Femur (tissue), 1 donor: ENCODE measurements around the gene SF3B2.
A peak's percentile ranks its signal among the peaks of the same experiment; 100 is the strongest.

Experiments used
- DNase-seq: peaks from one replicate; pipeline ENCODE4 v3.0.0-alpha.2; 2017

The SF3B2 gene

GRCh38 chr11:66051371-66051765, 796 bp upstream of the SF3B2 start:
- no peak for DNase-seq

GRCh38 chr11:66052664-66052982, 459 bp downstream of the SF3B2 start:
- DNase-seq, result no peak

- DNase-seq, result no peak
Measured at GRCh38 chr11:66055021-66055420, 2.9 kb downstream of the SF3B2 start.

GRCh38 chr11:66056501-66056900, 4.3 kb downstream of the SF3B2 start:
- no peak for DNase-seq

- DNase-seq, result no peak
Measured at GRCh38 chr11:66059966-66060680, 8.0 kb downstream of the SF3B2 start.

DNA sequence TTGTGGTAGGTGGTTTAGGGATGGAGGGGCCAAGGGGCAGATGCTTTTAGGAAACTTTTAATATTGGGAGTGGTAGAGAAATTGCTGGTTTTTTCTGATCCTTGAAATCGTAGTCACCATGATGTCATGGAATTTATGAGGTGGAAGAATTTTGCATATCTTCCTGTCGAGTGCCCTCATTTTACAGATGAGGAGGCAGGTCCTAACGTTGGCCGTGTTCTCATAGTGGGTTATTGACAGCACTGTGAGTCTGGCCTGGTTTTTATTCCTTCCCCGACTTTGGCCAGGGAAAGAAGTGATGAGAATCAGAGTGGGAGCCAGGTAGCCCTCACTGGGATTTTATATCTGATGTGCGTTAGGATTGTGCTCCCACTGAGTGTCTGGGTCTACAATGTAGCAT, 9.1 kb downstream of the SF3B2 start:
- DNase-seq, result no peak

DNA sequence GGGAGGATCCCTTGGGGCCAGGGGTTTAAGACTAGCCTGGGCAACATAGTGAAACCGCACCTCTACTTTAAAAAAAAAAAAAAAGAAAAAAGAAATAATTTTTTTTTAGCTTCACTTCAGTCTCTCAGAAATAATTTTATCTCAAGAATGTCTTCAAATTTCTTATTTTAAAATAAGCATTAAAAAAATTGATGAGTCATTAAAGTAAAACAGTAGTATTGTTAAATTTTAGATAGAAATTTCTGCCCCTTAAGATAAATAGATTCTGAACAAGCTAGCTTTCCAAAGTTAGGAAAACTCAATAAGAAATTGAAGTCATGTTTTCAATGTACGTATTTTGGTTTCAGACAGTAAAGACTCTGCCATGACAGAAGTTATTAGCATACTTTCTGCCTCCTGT, 10.2 kb downstream of the SF3B2 start:
- no peak for DNase-seq

DNA sequence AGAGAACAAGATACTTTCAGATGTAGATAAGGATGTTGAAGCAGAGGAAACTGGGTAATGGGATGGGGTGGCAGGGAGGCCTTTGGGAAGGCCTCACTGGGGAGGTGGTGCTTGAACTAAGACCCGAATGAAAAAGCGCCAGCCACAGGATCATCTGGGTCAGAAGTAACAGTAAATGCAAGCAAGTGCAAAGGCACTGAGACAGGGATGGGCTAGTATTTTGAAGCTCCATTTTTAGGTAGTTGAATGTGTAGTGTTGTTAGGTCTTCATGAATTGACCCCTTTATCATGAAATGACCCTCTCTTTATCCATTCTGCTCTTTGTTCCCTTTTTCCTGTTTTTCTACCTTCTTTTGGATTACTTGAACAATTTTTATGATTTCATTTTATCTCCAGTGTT, 11.7 kb downstream of the SF3B2 start:
- DNase-seq, result no peak

GRCh38 chr11:66064571-66064970, 12.4 kb downstream of the SF3B2 start:
- DNase-seq, result no peak

- no peak for DNase-seq
Measured at GRCh38 chr11:66066751-66067150, 14.6 kb downstream of the SF3B2 start.

DNA sequence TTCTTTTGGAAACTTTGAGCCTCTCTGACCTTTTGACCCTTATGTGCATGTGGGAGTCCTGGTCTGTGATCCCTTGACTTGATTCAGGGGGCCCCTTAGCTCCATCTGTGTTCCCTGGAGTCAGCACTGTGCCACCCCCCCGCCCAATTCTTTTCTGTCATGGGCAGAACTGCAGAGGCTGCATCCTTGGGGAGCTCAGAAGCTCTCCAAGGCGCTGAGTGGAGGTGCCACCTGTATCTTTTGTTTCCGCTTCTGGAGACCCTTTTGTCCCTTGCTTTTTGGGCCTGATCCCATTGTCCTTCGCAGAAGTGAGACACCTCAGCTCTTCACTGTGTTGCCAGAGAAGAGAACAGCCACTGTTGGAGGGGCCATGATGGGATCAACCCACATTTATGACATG, 15.5 kb downstream of the SF3B2 start:
- no peak for DNase-seq

- DNase-seq, result peak; percentile 82
Measured at GRCh38 chr11:66068154-66068821, 16.1 kb downstream of the SF3B2 start.

GRCh38 chr11:66068923-66069714, 17.0 kb downstream of the SF3B2 start:
- DNase-seq, result peak; percentile 66

- peak; percentile 90 for DNase-seq
Measured at GRCh38 chr11:66069715-66070603, 17.8 kb downstream of the SF3B2 start, which contains the start of gene PACS1. Gene PACS1, plus strand, starts transcription at chr11:66070272. Its CDS starts 215 bp downstream, at chr11:66070487.

DNA sequence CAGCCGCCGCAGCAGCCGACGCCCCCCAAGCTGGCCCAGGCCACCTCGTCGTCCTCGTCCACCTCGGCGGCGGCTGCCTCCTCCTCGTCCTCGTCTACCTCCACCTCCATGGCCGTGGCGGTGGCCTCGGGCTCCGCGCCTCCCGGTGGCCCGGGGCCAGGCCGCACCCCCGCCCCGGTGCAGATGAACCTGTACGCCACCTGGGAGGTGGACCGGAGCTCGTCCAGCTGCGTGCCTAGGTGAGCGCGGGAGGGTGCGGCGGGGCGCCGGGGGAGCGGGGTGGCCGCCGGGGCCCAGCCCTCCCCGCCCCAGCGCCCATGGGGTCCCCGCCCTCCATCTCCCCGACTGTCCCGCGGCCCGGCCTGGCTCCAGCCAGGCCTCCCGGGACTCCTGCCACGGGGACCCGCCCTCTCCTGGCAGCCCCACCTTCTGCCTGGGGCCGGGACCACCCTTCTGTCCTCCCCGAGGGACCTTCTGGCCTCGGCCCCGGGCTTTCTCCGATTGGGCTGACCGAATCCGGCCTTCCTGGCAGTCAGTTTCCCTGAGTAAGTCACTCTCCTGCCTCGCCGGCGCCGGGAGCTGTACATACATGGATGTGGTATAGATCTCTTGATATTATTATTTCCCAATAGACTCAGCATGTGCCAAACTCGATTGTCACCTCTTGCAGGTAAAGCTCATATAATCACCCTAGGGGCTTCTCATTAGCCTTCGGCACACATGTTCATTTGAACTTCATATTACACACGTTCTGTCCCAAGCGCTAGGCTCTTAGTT, 18.6 kb downstream of the SF3B2 start:
- DNase-seq, result peak; percentile 77

DNA sequence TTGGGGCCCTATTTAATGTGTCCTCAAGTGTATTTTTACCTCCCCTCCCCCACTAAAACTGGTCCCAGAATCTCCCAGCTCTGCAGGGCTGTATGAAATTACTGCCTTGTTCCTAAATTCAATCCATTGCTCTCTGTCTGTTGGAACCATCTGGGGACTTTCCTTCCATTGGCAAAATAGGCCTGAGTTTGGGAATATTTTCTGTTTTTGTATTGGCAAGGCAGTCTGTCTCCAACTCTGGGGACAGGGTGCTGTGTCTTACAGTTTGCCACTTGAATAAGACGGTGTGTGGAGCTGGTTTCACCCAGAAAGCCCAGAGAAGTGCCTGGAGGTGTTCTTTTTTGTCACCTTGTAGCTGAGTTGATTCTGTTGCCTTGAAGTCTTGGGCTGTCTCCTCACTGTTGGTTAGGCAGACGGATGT, 19.2 kb downstream of the SF3B2 start:
- no peak for DNase-seq

DNA sequence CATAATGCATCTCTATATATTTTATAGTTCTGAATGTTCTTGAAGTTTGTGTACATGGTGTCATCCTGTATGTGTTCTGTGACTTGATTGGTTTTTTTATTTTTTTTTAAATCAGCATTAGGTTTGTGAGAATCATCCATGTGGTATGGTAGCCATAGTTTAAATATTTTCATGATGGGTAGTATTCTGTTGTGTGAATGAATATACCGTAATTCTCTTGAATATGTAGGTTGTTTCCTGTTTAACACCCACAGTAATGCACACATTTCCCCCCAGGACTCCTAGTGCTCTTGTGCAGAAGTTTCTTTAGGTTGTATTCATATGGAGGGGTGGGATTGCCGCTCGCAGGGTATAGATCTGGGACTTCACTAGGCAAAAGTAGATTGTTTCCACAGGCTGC, 19.9 kb downstream of the SF3B2 start:
- DNase-seq, result no peak

DNA sequence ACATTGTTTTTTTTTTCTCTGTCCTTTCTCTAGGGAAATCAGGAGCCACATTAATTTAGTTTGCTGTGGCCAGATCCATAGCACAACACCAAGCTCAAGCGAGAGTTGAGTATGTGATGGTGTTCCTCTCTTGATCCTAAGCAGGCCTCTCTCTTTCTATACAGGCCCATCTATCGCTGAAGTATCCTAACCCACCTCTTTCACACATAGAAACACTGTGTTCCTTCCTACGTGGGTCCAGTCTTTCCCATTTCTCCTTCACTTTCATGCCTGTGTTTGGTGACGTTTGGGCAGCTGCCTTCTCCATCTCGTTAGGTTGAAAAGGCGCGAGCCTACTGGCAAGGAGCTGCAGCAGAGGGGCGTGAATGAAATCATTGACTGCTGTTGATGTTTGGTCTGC, 20.4 kb downstream of the SF3B2 start:
- no peak for DNase-seq

DNA sequence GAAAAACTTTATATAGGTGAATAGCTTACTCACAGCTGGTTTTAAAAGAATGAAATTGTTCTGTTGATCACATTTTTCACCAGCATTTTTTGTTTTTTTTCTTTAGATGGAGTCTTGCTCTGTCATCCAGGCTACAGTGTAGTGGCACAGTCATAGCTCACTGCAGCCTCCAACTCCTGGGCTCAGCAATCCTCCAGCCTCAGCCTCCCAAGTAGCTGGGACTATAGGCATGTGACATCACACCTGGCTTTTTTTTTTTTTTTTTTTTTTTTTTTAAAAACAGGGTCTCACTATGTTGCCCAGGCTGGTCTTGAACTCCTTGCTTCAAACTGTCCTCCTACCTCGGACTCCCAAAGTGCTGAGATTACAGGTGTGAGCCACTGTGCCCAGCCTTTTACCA, 21.5 kb downstream of the SF3B2 start:
- DNase-seq, result no peak

DNA sequence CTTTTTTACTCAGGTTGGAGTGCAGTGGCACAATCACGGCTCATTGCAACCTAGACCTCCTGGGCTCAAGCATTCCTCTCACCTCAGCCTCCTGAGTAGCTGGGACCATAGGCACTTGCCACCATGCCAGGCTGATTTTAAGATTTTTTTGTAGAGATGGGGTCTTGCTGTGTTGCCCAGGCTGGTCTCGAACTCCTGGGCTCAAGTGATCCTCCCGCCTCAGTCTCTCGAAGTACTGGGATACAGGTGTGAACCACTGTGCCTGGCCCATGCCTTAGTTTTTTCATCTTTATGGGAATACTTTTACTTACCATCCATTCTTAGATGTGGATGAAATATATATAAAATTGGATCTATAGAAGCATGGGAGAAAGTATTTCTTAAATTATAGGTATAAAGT, 23.1 kb downstream of the SF3B2 start:
- DNase-seq, result no peak

DNA sequence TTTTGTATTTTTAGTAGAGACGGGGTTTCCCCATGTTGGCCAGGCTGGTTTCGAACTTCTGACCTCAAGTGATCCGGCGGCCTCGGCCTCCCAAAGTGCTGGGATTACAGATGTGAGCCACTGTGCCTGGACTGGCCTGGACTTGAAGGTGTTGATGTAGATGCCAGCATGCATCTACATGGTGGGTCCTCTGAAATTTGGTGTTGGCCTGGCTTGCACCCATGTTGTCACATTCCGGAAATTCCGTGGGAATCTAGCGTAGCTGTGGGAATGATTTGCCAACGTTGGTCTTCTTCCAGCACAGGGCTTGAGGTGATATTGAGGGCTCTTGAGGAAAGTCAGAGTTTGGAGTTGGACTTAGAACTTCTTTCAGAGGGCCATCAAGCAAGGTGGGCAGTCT, 24.4 kb downstream of the SF3B2 start:
- DNase-seq, result no peak

- no peak for DNase-seq
Measured at GRCh38 chr11:66077927-66078326, 25.8 kb downstream of the SF3B2 start.
